NCI-H446 (cell line): ENCODE results near the gene CFAP74.
A peak's percentile ranks its signal among the peaks of the same experiment; 100 is the strongest.

Experiments
- DNase-seq, 2 experiments: peaks; one replicate each; lab custom pipeline; 2025; lab: John Stamatoyannopoulos, UW

CFAP74 gene

GRCh38 chr1:1879942-1880341, 123.6 kb downstream of the CFAP74 start:
- DNase-seq = no peak

- no peak for DNase-seq
Measured at GRCh38 chr1:1877865-1878436, 125.6 kb downstream of the CFAP74 start.

GRCh38 chr1:1876335-1876930, 127.2 kb downstream of the CFAP74 start:
- DNase-seq = no peak

GRCh38 chr1:1875932-1876331, 127.7 kb downstream of the CFAP74 start:
- no peak for DNase-seq

GRCh38 chr1:1874901-1875300, 128.7 kb downstream of the CFAP74 start:
- DNase-seq = no peak

GRCh38 chr1:1873186-1873585, 130.4 kb downstream of the CFAP74 start:
- peak; percentile 44 to 79 for DNase-seq

GRCh38 chr1:1872329-1872994, 131.1 kb downstream of the CFAP74 start:
- DNase-seq = no peak
